Coronary artery (tissue), 2 donors: ENCODE data around the gene TNFAIP8L3.
A peak's percentile ranks its signal among the peaks of the same experiment; 100 is the strongest.
"Not testable (repeated sequence)": the region's sequence is repeated elsewhere in the genome, so short reads cannot be mapped to it uniquely, and the experiment has no call there.

Experiments used
- DNase-seq: peaks from one replicate; pipeline ENCODE4 v3.0.0-alpha.2; 2017; ENCODE audit warnings: low spot score
- H3K27ac ChIP-seq, 2 donors: fragments of 200-600 bp; sonication (generic); one replicate each; pipeline ENCODE4 v1.5.1; 2016 to 2019
- H3K4me3 ChIP-seq: fragments of 200-600 bp; sonication (generic); 2 replicates; pipeline ENCODE4 v1.5.1; 2016; ENCODE audit warnings: mild to moderate bottlenecking, moderate library complexity
- CTCF ChIP-seq: fragments of 200-600 bp; sonication (generic); IDR thresholded peaks from one replicate; pipeline ENCODE4 v1.5.1; 2019; ENCODE audit warnings: antibody characterized with exemption

The TNFAIP8L3 gene

DNA sequence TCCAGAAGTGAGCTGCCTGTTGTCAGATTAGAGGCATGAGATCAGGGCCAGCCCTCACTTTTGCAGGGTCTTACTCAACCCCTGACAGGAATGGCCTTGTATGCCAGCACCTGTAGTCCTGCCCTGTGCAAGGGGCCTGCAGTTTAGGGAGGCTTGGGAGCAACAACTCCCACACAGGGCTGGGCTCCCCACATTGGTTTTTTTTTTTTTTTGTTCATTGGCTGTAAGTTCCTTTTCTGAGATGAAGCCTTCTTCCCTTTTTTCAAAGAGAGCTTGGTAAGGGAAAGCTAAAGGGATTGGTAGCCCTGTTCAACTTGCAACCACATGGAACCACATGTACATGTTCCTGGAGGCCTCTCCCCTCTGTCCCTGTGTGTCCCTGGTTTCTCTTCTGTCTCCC lies 46.4 kb downstream of the TNFAIP8L3 start:
- H3K27ac ChIP-seq: no peak overlapping the region
- DNase-seq: no peak
- no peak overlapping the region for H3K4me3 ChIP-seq
- TF ChIP-seq CTCF: no peak

DNA sequence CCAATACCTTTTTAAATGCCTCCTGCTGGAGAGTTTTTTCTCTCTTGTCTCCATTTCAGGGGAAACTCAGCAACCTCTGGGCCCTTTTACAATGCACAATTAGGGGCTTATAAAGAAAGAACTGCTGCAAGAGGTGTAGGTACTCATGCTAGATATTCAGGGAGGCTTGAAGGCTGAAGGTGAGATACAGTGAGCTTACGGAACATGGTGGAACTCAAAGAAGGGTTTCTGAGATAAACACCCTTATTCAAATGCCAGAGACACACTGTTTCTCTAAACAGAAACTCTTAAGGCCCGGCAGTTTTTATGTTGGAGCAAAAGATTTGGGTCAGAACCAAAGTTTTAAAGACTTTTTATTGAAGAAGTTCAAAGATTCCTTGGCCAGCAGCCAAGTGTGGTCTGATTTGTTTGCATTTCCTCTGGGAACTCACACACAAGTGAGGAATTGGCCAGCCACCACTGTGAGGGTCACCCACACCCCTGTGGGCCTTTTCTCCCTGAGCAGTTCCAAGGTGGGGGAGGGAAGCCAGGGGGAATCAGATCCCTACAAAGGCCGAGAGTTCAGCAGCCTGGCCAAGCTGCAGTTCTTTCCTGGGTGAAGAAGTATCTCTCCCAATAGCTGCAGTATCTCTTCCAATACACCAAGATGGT lies 47.8 kb downstream of the TNFAIP8L3 start:
- Histone ChIP-seq H3K27ac (peak overlapping the region in 1 of 2 donors; percentile 8), H3K4me3 (no peak overlapping the region)
- TF ChIP-seq CTCF: no peak
- no peak for DNase-seq

DNA sequence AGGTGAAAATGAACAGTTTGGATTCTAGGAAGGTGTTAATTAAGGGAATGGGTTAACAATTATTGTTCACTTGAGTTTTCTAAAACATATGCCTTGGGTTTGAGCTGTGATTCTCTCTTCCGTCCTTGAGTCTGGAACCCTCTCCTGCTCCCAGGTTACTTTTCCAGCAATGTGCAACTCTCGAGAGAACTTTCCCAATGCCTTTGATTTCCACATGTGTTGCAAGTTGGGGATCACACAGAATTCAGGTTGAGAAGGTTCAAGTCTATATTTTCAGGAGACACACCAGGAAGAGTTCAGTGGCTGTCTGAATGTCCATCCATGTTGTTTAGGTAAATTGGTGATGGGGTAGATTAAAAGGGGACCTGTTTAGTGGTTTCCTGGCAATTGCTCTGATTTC lies 48.7 kb downstream of the TNFAIP8L3 start:
- Histone ChIP-seq H3K27ac (no peak overlapping the region), H3K4me3 (no peak overlapping the region)
- DNase-seq: no peak
- TF ChIP-seq CTCF: no peak

DNA sequence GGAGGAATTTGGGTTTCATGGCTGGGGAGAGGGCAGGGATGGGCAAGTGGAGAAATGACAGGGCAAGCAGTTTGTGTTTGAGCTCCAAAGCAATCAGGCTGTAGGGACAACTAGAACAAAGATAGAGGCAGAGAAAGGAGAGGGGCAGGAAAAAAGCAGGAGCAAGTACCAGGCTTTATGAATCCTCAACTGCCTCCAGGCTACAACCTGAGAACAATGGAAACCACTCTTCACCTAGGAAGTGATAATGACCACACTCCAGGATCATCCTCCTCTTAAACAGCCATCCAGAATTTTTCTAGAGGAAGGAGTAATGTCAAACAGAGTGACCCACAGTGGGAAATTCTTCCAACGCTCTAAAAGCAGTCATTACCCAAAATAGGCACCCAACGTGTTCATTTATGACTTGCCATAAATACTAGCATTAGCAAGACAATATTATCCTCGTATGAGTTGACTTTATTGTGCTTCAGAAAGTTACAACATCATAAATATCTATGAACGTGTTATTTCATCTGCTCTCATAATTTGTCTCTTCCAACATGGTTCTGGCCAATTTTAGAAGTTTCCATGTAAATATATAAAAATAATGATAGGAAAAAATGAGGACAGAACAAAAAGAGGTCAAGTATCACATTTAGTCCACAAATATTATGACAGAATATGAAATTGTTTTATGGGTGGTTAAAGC lies 50.5 kb downstream of the TNFAIP8L3 start:
- no peak overlapping the region for H3K27ac ChIP-seq
- no peak for DNase-seq

GRCh38 chr15:51038974-51039319 lies 55.8 kb downstream of the TNFAIP8L3 start:
- no peak for TF ChIP-seq CTCF

More for the DNA sequence above, 50.5 kb downstream of the TNFAIP8L3 start:
- no peak for TF ChIP-seq CTCF
- H3K4me3 ChIP-seq: no peak overlapping the region

DNA sequence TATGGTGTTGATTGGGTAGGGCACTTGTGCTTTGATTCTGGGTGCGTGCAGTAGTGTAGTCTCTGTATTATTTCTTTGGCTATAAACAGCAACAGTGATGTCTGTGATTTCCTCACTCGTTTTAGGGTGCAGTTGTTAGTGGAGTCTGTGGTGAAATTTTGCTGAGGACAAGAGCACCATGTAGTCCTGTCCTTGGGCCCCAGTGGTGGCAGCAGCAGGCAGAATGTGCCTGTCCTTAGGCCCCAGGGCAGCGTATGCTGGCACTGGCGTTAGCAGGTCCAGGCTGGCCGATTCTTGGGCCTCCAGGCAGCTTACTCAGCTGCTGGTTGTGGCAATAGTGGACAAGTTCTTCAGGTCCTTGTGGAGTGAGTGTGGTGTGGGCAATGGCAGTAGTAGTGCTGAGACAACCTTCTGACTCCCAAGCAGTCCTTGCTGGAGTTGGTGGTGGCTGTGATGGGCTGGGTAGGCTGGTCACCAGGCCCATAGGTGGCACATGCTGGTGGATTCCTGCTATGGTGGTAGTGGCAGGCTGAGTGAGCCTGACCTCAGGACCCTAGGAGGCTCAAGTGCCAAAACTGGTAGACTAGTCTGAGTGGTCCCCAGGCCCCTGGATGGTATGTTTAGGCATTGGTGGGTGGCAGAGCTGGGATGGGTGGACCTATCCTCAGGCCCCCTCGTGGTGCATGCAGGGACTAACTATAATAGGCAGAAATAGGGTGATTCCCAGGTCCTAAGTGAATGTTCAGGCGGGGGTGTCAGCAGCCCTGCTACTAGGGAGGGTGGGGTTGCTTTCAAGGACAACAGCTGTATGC lies 56.3 kb downstream of the TNFAIP8L3 start:
- no peak for DNase-seq
- Histone ChIP-seq H3K4me3 (no peak overlapping the region), H3K27ac (no peak overlapping the region)
- no peak for TF ChIP-seq CTCF

More at GRCh38 chr15:51038974-51039319, 55.8 kb downstream of the TNFAIP8L3 start:
- Histone ChIP-seq H3K4me3 (no peak overlapping the region), H3K27ac (no peak overlapping the region)
- DNase-seq: no peak

DNA sequence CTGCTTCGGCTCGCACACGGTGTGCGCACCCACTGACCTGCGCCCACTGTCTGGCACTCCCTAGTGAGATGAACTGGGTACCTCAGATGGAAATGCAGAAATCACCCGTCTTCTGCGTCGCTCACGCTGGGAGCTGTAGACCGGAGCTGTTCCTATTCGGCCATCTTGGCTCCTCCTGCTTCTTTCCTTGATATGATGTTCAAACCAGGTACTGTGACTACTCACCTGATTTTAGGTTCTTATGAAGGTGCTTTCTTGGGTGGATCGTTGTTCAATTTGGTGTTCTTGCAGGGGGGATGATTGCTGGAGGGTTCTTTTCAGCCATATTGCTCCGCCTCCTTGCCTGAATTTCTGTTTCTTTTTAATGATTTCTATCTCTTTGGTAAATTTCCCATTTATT lies 57.2 kb downstream of the TNFAIP8L3 start:
- not testable (repeated sequence) for DNase-seq, H3K27ac ChIP-seq

More for the DNA sequence above, 57.2 kb downstream of the TNFAIP8L3 start:
- H3K4me3 ChIP-seq: not testable (repeated sequence)
